GM12878 (cell line): ENCODE data around the gene EFCAB13. TPM values are rescaled to one million over a fixed set of nuclear protein-coding genes. Genes with fewer than 3 reads are reported as not detected.

Experiments
- ATAC-seq: fragments of 200-7000 bp; cut with Tn5 transposase; 3 replicates; pipeline ENCODE4 v1.9.1; 2020; ENCODE audit warnings: mild to moderate bottlenecking, moderate library complexity
- BruUV-seq: library from RNA; stranded (reverse); fragments of 400-500 nt; replicated peaks from 2 replicates; lab custom pipeline; 2021; lab: Mats Ljungman, UMichigan
- CTCF ChIA-PET: fragments of 300-600 bp; sonication (Branson Sonifier 250); formaldehyde crosslinking; extraction: SDS; loops from one replicate; lab custom pipeline; 2021; ENCODE audit warnings: inconsistent platforms; lab: Yijun Ruan, JAX
- POLR2A ChIA-PET: fragments of 350-600 bp; formaldehyde crosslinking; extraction: SDS; loops from one replicate; lab custom pipeline; 2021; ENCODE audit warnings: inconsistent platforms; lab: Charles Lee
- RAD21 ChIA-PET: fragments of 300-600 bp; sonication (Branson Sonifier 250); formaldehyde crosslinking; loops from one replicate; lab custom pipeline; 2023; ENCODE audit warnings: antibody characterized with exemption; ENCODE audit not compliant: unreplicated experiment; lab: Charles Lee
- SMC1A ChIA-PET: fragments of 300-600 bp; sonication (Branson Sonifier 250); formaldehyde crosslinking; loops from one replicate; lab custom pipeline; 2023; ENCODE audit not compliant: unreplicated experiment, uncharacterized antibody; lab: Charles Lee
- DNase-seq: peaks from one replicate; pipeline ENCODE4 v3.0.0-alpha.2; 2011; ENCODE audit warnings: low read depth, low spot score
- FAIRE-seq: peaks from 3 replicates; lab custom pipeline; 2011; peaks lifted over from hg19 to GRCh38; lab: Jason Lieb, UNC
- H2AFZ ChIP-seq: 2 replicates; pipeline ENCODE4 v1.6.0; 2011; ENCODE audit warnings: low read depth, low read length, control low read depth; ENCODE audit not compliant: control insufficient read depth
- H3K27ac ChIP-seq: 2 replicates; pipeline ENCODE4 v1.5.1; 2011; ENCODE audit warnings: control low read depth; ENCODE audit not compliant: control insufficient read depth, insufficient read depth
- H3K27me3 ChIP-seq, 2 experiments: replicated peaks in 1 of 2; 2 replicates each; pipeline versions ENCODE4 v1.6.0 to v1.6.1; 2011; ENCODE audit warnings: low read length in 1 of 2; ENCODE audit not compliant: control insufficient read depth in 2 of 2, insufficient read depth in 2 of 2
- H3K36me3 ChIP-seq, 2 experiments: 2 replicates each; pipeline ENCODE4 v1.5.1; 2011; ENCODE audit warnings: low read length in 1 of 2; ENCODE audit not compliant: control insufficient read depth in 2 of 2, insufficient read depth in 2 of 2
- H3K4me1 ChIP-seq: 2 replicates; pipeline ENCODE4 v1.6.1; 2011; ENCODE audit warnings: mild to moderate bottlenecking, low read length, moderate library complexity, mixed read lengths; ENCODE audit not compliant: control insufficient read depth, insufficient read depth
- H3K4me2 ChIP-seq: 2 replicates; pipeline ENCODE4 v1.6.0; 2011; ENCODE audit warnings: control low read depth; ENCODE audit not compliant: control insufficient read depth, insufficient read depth
- H3K4me3 ChIP-seq: fragments of 200-600 bp; sonication (generic); 2 replicates; pipeline ENCODE4 v1.5.1; 2016
- H3K79me2 ChIP-seq: 2 replicates; pipeline ENCODE4 v1.6.0; 2011; ENCODE audit warnings: low read length; ENCODE audit not compliant: control insufficient read depth, insufficient read depth
- H3K9ac ChIP-seq: 2 replicates; pipeline ENCODE4 v1.8.0; 2011; ENCODE audit warnings: low read length, control low read depth, mixed read lengths; ENCODE audit not compliant: control insufficient read depth, insufficient read depth
- H3K9me3 ChIP-seq: replicated peaks from 3 replicates; pipeline ENCODE4 v1.5.1; 2011; ENCODE audit warnings: mild to moderate bottlenecking, low read length; ENCODE audit not compliant: control insufficient read depth, insufficient read depth
- H4K20me1 ChIP-seq: 2 replicates; pipeline ENCODE4 v1.6.0; 2011; ENCODE audit not compliant: control insufficient read depth, insufficient read depth
- ASH2L ChIP-seq: fragments of 300-600, 200-600 bp; sonication (generic); IDR thresholded peaks from 2 replicates; pipeline ENCODE4 v1.6.1; 2017; ENCODE audit warnings: low read depth, mild to moderate bottlenecking, borderline replicate concordance
- BACH1 ChIP-seq: fragments of 450-650 bp; IDR thresholded peaks from 2 replicates; pipeline ENCODE4 v1.6.1; 2017; ENCODE audit warnings: mild to moderate bottlenecking, borderline replicate concordance
- DPF2 ChIP-seq: fragments of 450-650 bp; IDR thresholded peaks from 2 replicates; pipeline ENCODE4 v1.6.1; 2017; ENCODE audit warnings: mild to moderate bottlenecking
- EP300 ChIP-seq, 2 experiments: fragments of 150-350 bp in 1 of 2; IDR thresholded peaks; 2 replicates each; pipeline ENCODE4 v1.6.1; 2011 to 2012; ENCODE audit warnings: low read depth in 2 of 2, low read length in 2 of 2, borderline replicate concordance in 1 of 2, improper control_type of control experiment in 1 of 2, inconsistent platforms in 1 of 2; ENCODE audit not compliant: control insufficient read depth in 1 of 2
- HDAC6 ChIP-seq: fragments of 200-600 bp; sonication (generic); IDR thresholded peaks from one replicate; pipeline ENCODE4 v1.8.0; 2017; ENCODE audit warnings: antibody characterized with exemption; ENCODE audit not compliant: unreplicated experiment
- HDGF ChIP-seq: fragments of 450-650 bp; IDR thresholded peaks from 2 replicates; pipeline ENCODE4 v1.6.1; 2016; ENCODE audit warnings: antibody characterized with exemption
- KDM1A ChIP-seq: fragments of 200-600 bp; sonication (generic); IDR thresholded peaks from 2 replicates; pipeline ENCODE4 v1.6.1; 2016; ENCODE audit warnings: borderline replicate concordance
- MTA2 ChIP-seq: fragments of 450-650 bp; IDR thresholded peaks from 2 replicates; pipeline ENCODE4 v1.6.1; 2016; ENCODE audit warnings: low read depth, mild to moderate bottlenecking, moderate library complexity
- SREBF2 ChIP-seq: IDR thresholded peaks from 2 replicates; pipeline ENCODE4 v1.6.1; 2012; ENCODE audit warnings: mild to moderate bottlenecking, low read length
- SRF ChIP-seq, 2 experiments: IDR thresholded peaks; 2 replicates each; pipeline ENCODE4 v1.6.1; 2011; ENCODE audit warnings: low read depth in 2 of 2, low read length in 2 of 2, mild to moderate bottlenecking in 1 of 2, moderate library complexity in 1 of 2
- WGBS: methylation state at CpG from one replicate; pipeline ENCODE4 v1.1.6; 2016; ENCODE audit warnings: low lambda C conversion rate; ENCODE audit not compliant: insufficient replicate concordance, insufficient coverage; ENCODE audit errors: missing lambda C conversion rate; 5-methylcytosine and 5-hydroxymethylcytosine counted together
- in situ Hi-C: fragments of 300-500 bp; cut with MboI; formaldehyde crosslinking; loops from 9 replicates; pipeline ENCODE4 v1.14.3; 2018; ENCODE audit warnings: mixed read lengths
- intact Hi-C: fragments of 100-400 bp; cut with micrococcal nuclease; formaldehyde crosslinking; loops from one replicate; pipeline ENCODE4 v1.14.2; 2022; ENCODE audit not compliant: unreplicated experiment
- polyA plus RNA-seq, 11 experiments: library from polyadenylated mRNA; depleted of rRNA in 4 of 11; unstranded in 6 of 11; stranded (reverse) in 5 of 11; fragments of >200 nt; fragmentation: Nextera tagmentation in 4 of 11; fragmentation: Illumina TruSeq in 1 of 11; extraction: Ambion mirVana in 4 of 11; extraction: Trizol in 1 of 11; gene quantifications; 1 replicate in 1 of 11; 2 replicates in 10 of 11; pipeline versions ENCODE4 v1.2.1 to v1.2.3, GENCODE V29; 2011 to 2016; ENCODE audit warnings: inconsistent platforms in 2 of 11, missing spikeins in 2 of 11, low read depth in 1 of 11
- total RNA-seq, 4 experiments: library from RNA; depleted of rRNA in 3 of 4; stranded (reverse); fragments of >200 nt in 3 of 4; fragmentation: Illumina TruSeq in 1 of 4; extraction: Trizol in 1 of 4; gene quantifications; 2 replicates each; pipeline versions ENCODE4 v1.2.1 to v1.2.3, GENCODE V29; 2013 to 2021

Gene EFCAB13
- total and polyA plus RNA-seq, 10 of the 15 experiments (the other 5 are each of a cell fraction or from before 2014, with no cell fraction given) = 0.90 to 8.7 (median 5.0) TPM

- Histone ChIP-seq H3K36me3 (peaks cover 0 to 4% of the 10 kb centered on the region in 2 experiments; a peak in 2 of 4 replicates), H3K27ac (no peak overlapping the region), H3K4me3 (no peak overlapping the region), H3K4me2 (no peak overlapping the region), H3K27me3 (no peaks in the 10 kb centered on the region), H4K20me1 (no peaks in the 10 kb centered on the region), H2AFZ (no peak overlapping the region), H3K4me1 (peaks cover 21% of the 10 kb centered on the region), H3K79me2 (no peaks in the 10 kb centered on the region), H3K9ac (no peak overlapping the region), H3K9me3 (no peaks in the 10 kb centered on the region)
- ATAC-seq = no peak
- ChIA-PET CTCF (interaction anchor here (0.5 to 3.1 kb wide), 7 partner anchors 11 to 62 kb away, joined by 3 to 10 read pairs (median 4); no protein-coding TSS in a partner anchor), POLR2A (interaction anchor here (0.6 kb wide), 1 partner anchor 220 kb away, joined by 5 read pairs; no protein-coding TSS in a partner anchor), RAD21 (interaction anchor here (6.7 kb wide), 1 partner anchor 15 kb away, joined by 43 read pairs; no protein-coding TSS in a partner anchor), SMC1A (interaction anchor here (0.7 to 3.3 kb wide), 4 partner anchors 10 to 31 kb away, joined by 3 to 11 read pairs (median 4); no protein-coding TSS in a partner anchor)
- WGBS = 68% methylated on average over 6 of the region's 8 CpGs
- no peak for DNase-seq
- in situ Hi-C loops = no loop called here
- FAIRE-seq = no peak
- BruUV-seq = no TSS peak
- intact Hi-C loops = no loop called here
- TF ChIP-seq ASH2L = no peak
- no peak for TF ChIP-seq HDGF
- no peak for TF ChIP-seq DPF2
- no peak for TF ChIP-seq SREBF2
- TF ChIP-seq BACH1 = no peak
- no peak for TF ChIP-seq HDAC6
- no peak for TF ChIP-seq KDM1A
- no peak for TF ChIP-seq SRF (IDR thresholded peaks at IDR 0.05; ENCODE audit: low read depth in 2 of 2, low read length in 2 of 2)
- TF ChIP-seq EP300 (IDR thresholded peaks at IDR 0.05; ENCODE audit: borderline replicate concordance in 1 of 2, control insufficient read depth in 1 of 2, low read depth in 2 of 2, low read length in 2 of 2) = no peak
- no peak for TF ChIP-seq MTA2
Measured at GRCh38 chr17:47291242-47291873, 32.4 kb upstream of the EFCAB13 start.
